ENCODE data around the gene VPS39.

VPS39 gene

DNA sequence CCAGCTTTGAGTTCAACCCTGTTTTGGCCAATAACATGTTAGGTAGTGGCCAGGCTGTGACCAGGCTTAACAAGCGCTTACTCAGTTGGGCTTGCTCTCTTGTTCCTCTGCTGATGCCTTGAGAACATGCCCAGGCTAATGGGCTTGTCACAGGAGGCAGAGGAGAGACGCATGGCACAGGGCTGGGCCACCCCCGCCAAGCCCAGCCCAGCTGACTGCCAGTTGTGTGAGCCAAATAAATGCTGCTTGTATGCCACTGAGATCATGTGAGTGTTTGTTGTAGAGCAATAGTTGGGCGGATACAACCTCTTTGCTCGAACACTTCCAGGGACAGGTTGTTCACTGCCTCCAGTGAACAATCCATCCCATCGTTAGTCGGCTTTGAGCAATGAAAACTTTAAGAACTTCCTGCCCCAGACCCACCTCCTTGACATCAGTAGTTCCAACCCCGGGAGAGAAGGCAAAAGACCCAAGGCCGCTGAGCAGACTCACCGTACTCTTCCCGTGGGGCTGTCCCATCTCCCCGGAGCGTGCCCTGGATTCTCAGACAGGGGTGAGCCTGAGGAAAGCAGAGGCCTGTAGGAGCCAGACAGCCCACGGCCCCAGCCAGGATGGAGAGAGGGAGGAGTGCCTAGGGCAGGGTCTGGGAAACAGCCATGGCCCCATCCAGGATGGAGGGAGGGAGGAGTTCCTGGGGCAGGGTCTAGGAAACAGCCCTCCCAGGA is 55.7 kb downstream of the VPS39 start:
- no peaks in the 10 kb centered on the region for H3K27me3 ChIP-seq (ENCODE audit: control insufficient read depth, low read length)
- H3F3A ChIP-seq (ENCODE audit: control insufficient read depth, insufficient read depth) = no peaks in the 10 kb centered on the region
- no peaks in the 10 kb centered on the region for H3K4me1 ChIP-seq (ENCODE audit: control insufficient read depth, low read length)
- H3K9me2 ChIP-seq (replicated peaks; ENCODE audit: control insufficient read depth, low read length) = no peaks in the 10 kb centered on the region
- H3K4me2 ChIP-seq (ENCODE audit: low read length) = no peak overlapping the region
- no peaks in the 10 kb centered on the region for H3K9me3 ChIP-seq (ENCODE audit: control insufficient read depth, insufficient read depth, low read length)
- H3K36me3 ChIP-seq (ENCODE audit: control insufficient read depth, low read length) = no peaks in the 10 kb centered on the region
- TF ChIP-seq, protein P1, sequence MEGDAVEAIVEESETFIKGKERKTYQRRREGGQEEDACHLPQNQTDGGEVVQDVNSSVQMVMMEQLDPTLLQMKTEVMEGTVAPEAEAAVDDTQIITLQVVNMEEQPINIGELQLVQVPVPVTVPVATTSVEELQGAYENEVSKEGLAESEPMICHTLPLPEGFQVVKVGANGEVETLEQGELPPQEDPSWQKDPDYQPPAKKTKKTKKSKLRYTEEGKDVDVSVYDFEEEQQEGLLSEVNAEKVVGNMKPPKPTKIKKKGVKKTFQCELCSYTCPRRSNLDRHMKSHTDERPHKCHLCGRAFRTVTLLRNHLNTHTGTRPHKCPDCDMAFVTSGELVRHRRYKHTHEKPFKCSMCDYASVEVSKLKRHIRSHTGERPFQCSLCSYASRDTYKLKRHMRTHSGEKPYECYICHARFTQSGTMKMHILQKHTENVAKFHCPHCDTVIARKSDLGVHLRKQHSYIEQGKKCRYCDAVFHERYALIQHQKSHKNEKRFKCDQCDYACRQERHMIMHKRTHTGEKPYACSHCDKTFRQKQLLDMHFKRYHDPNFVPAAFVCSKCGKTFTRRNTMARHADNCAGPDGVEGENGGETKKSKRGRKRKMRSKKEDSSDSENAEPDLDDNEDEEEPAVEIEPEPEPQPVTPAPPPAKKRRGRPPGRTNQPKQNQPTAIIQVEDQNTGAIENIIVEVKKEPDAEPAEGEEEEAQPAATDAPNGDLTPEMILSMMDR (IDR thresholded peaks at IDR 0.05; ENCODE audit: low read depth, low read length, poor library complexity, severe bottlenecking) = no peak
- no peak for TF ChIP-seq EZH2phosphoT487 (IDR thresholded peaks at IDR 0.05; ENCODE audit: borderline replicate concordance, low read length)
- no peak overlapping the region for H3K4me3 ChIP-seq (ENCODE audit: low read length)
- no peaks in the 10 kb centered on the region for H3K79me2 ChIP-seq (ENCODE audit: control insufficient read depth, low read length)
- no peak overlapping the region for H3K27ac ChIP-seq (ENCODE audit: low read depth, low read length)
- H4K20me1 ChIP-seq (ENCODE audit: control insufficient read depth, insufficient read depth, low read depth, low read length) = no peaks in the 10 kb centered on the region

DNA sequence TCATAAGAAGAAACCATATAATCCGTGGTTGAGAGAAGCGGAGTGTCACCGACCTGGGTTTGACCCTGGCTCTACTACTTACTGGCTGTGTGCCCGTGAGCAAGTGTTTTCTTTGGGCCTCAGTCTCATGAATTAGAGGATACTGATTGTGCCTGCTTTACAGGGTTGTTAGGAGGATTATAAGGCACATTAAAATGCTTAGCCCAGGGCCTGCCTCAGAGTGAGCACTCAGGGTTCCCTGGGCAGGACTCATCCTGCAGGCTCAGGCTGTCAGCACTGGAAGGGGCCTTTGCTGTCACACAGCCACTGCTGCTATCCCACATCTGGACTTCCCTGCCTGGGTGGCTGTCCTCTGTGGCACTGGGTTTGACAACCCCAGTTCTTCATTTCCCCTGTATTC is 56.4 kb downstream of the VPS39 start:
- Histone ChIP-seq H3K4me1 (ENCODE audit: control insufficient read depth, low read length) (no peaks in the 10 kb centered on the region), H3K27me3 (ENCODE audit: control insufficient read depth, low read length) (no peaks in the 10 kb centered on the region), H3K9me3 (ENCODE audit: control insufficient read depth, insufficient read depth, low read length) (no peaks in the 10 kb centered on the region), H3K4me3 (ENCODE audit: low read length) (no peak overlapping the region), H3K79me2 (ENCODE audit: control insufficient read depth, low read length) (no peaks in the 10 kb centered on the region), H3K27ac (ENCODE audit: low read depth, low read length) (no peak overlapping the region), H3K36me3 (ENCODE audit: control insufficient read depth, low read length) (no peaks in the 10 kb centered on the region), H3K9me2 (replicated peaks; ENCODE audit: control insufficient read depth, low read length) (no peaks in the 10 kb centered on the region), H3K4me2 (ENCODE audit: low read length) (no peak overlapping the region), H3F3A (ENCODE audit: control insufficient read depth, insufficient read depth) (no peaks in the 10 kb centered on the region), H4K20me1 (ENCODE audit: control insufficient read depth, insufficient read depth, low read depth, low read length) (no peaks in the 10 kb centered on the region)
- TF ChIP-seq, protein P1 (IDR thresholded peaks at IDR 0.05; ENCODE audit: low read depth, low read length, poor library complexity, severe bottlenecking) = no peak
- TF ChIP-seq EZH2phosphoT487 (IDR thresholded peaks at IDR 0.05; ENCODE audit: borderline replicate concordance, low read length) = no peak

DNA sequence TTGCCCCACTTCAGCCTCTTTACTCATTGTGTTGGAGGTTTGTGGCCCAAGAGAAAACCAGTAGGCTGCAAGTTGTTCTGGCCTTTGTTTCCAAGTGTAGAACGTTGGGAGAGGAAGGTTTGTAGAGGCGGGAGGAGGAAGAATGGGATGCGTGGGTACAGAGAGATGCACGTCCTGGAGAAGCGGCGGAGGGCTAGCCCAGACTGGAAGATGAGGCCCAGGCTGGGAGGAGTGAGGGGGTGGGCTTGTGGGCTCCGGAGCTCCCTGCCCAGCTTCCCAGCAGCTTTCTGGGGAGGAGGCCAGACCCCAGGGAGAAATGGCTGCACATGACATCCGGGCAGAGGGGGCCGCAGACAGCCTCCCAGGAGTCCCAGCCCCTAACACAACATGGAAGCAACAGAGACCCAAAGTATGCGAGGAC is 57.0 kb downstream of the VPS39 start:
- Histone ChIP-seq H3F3A (ENCODE audit: control insufficient read depth, insufficient read depth) (no peaks in the 10 kb centered on the region), H4K20me1 (ENCODE audit: control insufficient read depth, insufficient read depth, low read depth, low read length) (no peaks in the 10 kb centered on the region), H3K27me3 (ENCODE audit: control insufficient read depth, low read length) (no peaks in the 10 kb centered on the region), H3K4me1 (ENCODE audit: control insufficient read depth, low read length) (no peaks in the 10 kb centered on the region), H3K4me3 (ENCODE audit: low read length) (no peak overlapping the region), H3K79me2 (ENCODE audit: control insufficient read depth, low read length) (no peaks in the 10 kb centered on the region), H3K27ac (ENCODE audit: low read depth, low read length) (no peak overlapping the region), H3K36me3 (ENCODE audit: control insufficient read depth, low read length) (no peaks in the 10 kb centered on the region), H3K9me2 (replicated peaks; ENCODE audit: control insufficient read depth, low read length) (no peaks in the 10 kb centered on the region), H3K9me3 (ENCODE audit: control insufficient read depth, insufficient read depth, low read length) (no peaks in the 10 kb centered on the region), H3K4me2 (ENCODE audit: low read length) (no peak overlapping the region)
- TF ChIP-seq, protein P1 (IDR thresholded peaks at IDR 0.05; ENCODE audit: low read depth, low read length, poor library complexity, severe bottlenecking) = no peak
- TF ChIP-seq EZH2phosphoT487 (IDR thresholded peaks at IDR 0.05; ENCODE audit: borderline replicate concordance, low read length) = no peak
